K562 (cell line): Measurements from ENCODE around the gene PCSK6. TPM values are rescaled to one million over a fixed set of nuclear protein-coding genes. Genes with fewer than 3 reads are reported as not detected.

ENCODE experiments used
- ATAC-seq: fragments of 200-7000 bp; cut with Tn5 transposase; 3 replicates; pipeline ENCODE4 v1.9.1; 2020; ENCODE audit warnings: moderate library complexity
- BruUV-seq: library from RNA; stranded (reverse); fragments of 400-500 nt; replicated peaks from 2 replicates; lab custom pipeline; 2021; lab: Mats Ljungman, UMichigan
- CTCF ChIA-PET: fragments of 300-600 bp; formaldehyde crosslinking; extraction: SDS; loops from one replicate; lab custom pipeline; 2021; ENCODE audit warnings: low intra/inter-chr PET ratio; lab: Yijun Ruan, JAX
- POLR2A ChIA-PET: fragments of 300-600, 350-650 bp; sonication (Branson Sonifier 250); formaldehyde crosslinking; extraction: SDS; loops from one replicate; lab custom pipeline; 2021; ENCODE audit warnings: antibody characterized with exemption, inconsistent platforms; lab: Yijun Ruan, JAX
- DNase-seq, 4 experiments: peaks; one replicate each; pipeline versions ENCODE4 v3.0.0 to v3.0.0-alpha.2; 2011 to 2018; ENCODE audit warnings: low spot score in 3 of 4, mixed read lengths in 3 of 4; ENCODE audit errors: extremely low read depth in 1 of 4
- FAIRE-seq: peaks from 2 replicates; lab custom pipeline; 2011; peaks lifted over from hg19 to GRCh38; lab: Jason Lieb, UNC
- H2AFZ ChIP-seq: 2 replicates; pipeline ENCODE4 v1.6.0; 2011; ENCODE audit warnings: low read depth, low read length, control low read depth, inconsistent platforms
- H3K27ac ChIP-seq: fragments of 200-600 bp; 3 replicates; pipeline ENCODE4 v1.8.0; 2011; ENCODE audit warnings: low read depth, mild to moderate bottlenecking, control low read depth, inconsistent platforms, low read length, moderate library complexity, mixed read lengths; ENCODE audit errors: extremely low read depth
- H3K27me3 ChIP-seq, 2 experiments: fragments of 300-600 bp in 1 of 2; 2 replicates in 1 of 2; 3 replicates in 1 of 2; pipeline versions ENCODE4 v1.6.0 to v1.8.0; 2011; ENCODE audit warnings: inconsistent platforms in 2 of 2, low read length in 2 of 2, mild to moderate bottlenecking in 1 of 2, mixed read lengths in 1 of 2, moderate library complexity in 1 of 2; ENCODE audit not compliant: control insufficient read depth in 2 of 2, insufficient read depth in 2 of 2
- H3K36me3 ChIP-seq: fragments of 300-600 bp; 3 replicates; pipeline ENCODE4 v1.8.0; 2011; ENCODE audit warnings: mild to moderate bottlenecking, low read length, inconsistent platforms; ENCODE audit not compliant: control insufficient read depth, insufficient read depth
- H3K4me1 ChIP-seq, 2 experiments: fragments of 200-600 bp in 1 of 2; replicated peaks in 1 of 2; 2 replicates in 1 of 2; 3 replicates in 1 of 2; pipeline versions ENCODE4 v1.5.1 to v1.8.0; 2011; ENCODE audit warnings: inconsistent platforms in 2 of 2, low read length in 2 of 2, mild to moderate bottlenecking in 1 of 2, mixed read lengths in 1 of 2, moderate library complexity in 1 of 2; ENCODE audit not compliant: control insufficient read depth in 2 of 2, insufficient read depth in 2 of 2
- H3K4me2 ChIP-seq: 2 replicates; pipeline ENCODE4 v1.6.1; 2011; ENCODE audit warnings: low read length, control low read depth, inconsistent platforms, mixed read lengths; ENCODE audit not compliant: insufficient read depth
- H3K4me3 ChIP-seq: fragments of 200-600 bp; sonication (generic), shearing (Covaris generic); 2 replicates; pipeline ENCODE4 v1.5.1; 2016; ENCODE audit warnings: control low read depth, inconsistent platforms
- H3K79me2 ChIP-seq: fragments of 200-600 bp; 3 replicates; pipeline ENCODE4 v1.8.0; 2011; ENCODE audit warnings: low read length, inconsistent platforms; ENCODE audit not compliant: control insufficient read depth, insufficient read depth
- H3K9ac ChIP-seq, 2 experiments: 2 replicates each; pipeline versions ENCODE4 v1.6.0 to v1.6.1; 2011; ENCODE audit warnings: low read depth in 2 of 2, low read length in 2 of 2, control low read depth in 1 of 2, inconsistent platforms in 1 of 2, mild to moderate bottlenecking in 1 of 2, mixed read lengths in 1 of 2; ENCODE audit not compliant: insufficient read depth in 1 of 2
- H3K9me1 ChIP-seq: one replicate; pipeline ENCODE4 v1.6.0; 2011; ENCODE audit warnings: inconsistent platforms, mild to moderate bottlenecking, low read length, moderate library complexity; ENCODE audit not compliant: control insufficient read depth, insufficient read depth
- H3K9me3 ChIP-seq: replicated peaks from 2 replicates; pipeline ENCODE4 v1.5.1; 2011; ENCODE audit warnings: low read depth, low read length, inconsistent platforms; ENCODE audit not compliant: control insufficient read depth, insufficient read depth
- H4K20me1 ChIP-seq: replicated peaks from 2 replicates; pipeline ENCODE4 v1.6.1; 2011; ENCODE audit warnings: low read length, inconsistent platforms, mixed read lengths; ENCODE audit not compliant: control insufficient read depth, insufficient read depth
- CHAMP1 ChIP-seq: fragments of 450-650 bp; IDR thresholded peaks from 2 replicates; pipeline ENCODE4 v1.6.1; 2016; ENCODE audit warnings: mild to moderate bottlenecking
- COPS2 ChIP-seq: fragments of 450-650 bp; conservative IDR thresholded peaks from 2 replicates; pipeline ENCODE4 v1.6.1; 2016; ENCODE audit warnings: mild to moderate bottlenecking, moderate library complexity
- E2F6 ChIP-seq, 2 experiments: IDR thresholded peaks; 2 replicates each; pipeline ENCODE4 v1.6.1; 2011; ENCODE audit warnings: borderline replicate concordance in 1 of 2, control low read depth in 1 of 2, low read depth in 1 of 2, low read length in 1 of 2, mild to moderate bottlenecking in 1 of 2, mixed read lengths in 1 of 2, moderate library complexity in 1 of 2; ENCODE audit not compliant: insufficient read depth in 1 of 2, insufficient read length in 1 of 2, poor library complexity in 1 of 2, severe bottlenecking in 1 of 2; ENCODE audit errors: extremely low read depth in 1 of 2
- EHMT2 ChIP-seq: fragments of 450-650 bp; IDR thresholded peaks from 2 replicates; pipeline ENCODE4 v1.6.1; 2018; ENCODE audit warnings: antibody characterized with exemption
- EWSR1 ChIP-seq: fragments of 450-650 bp; IDR thresholded peaks from 2 replicates; pipeline ENCODE4 v1.6.1; 2018; ENCODE audit warnings: borderline replicate concordance, mild to moderate bottlenecking, low read depth, moderate library complexity; ENCODE audit not compliant: partially characterized antibody
- HINFP ChIP-seq: fragments of 450-650 bp; conservative IDR thresholded peaks from 2 replicates; pipeline ENCODE4 v1.6.1; 2016; ENCODE audit warnings: missing genetic modification characterization, low read depth, mild to moderate bottlenecking, control low read depth, missing compliant biosample characterization
- POU5F1 ChIP-seq: fragments of 150-350 bp; IDR thresholded peaks from 2 replicates; pipeline ENCODE4 v1.6.1; 2014; ENCODE audit warnings: borderline replicate concordance, low read length, low read depth, mild to moderate bottlenecking; ENCODE audit not compliant: partially characterized antibody
- ZNF280B ChIP-seq: fragments of 250-450 bp; sonication (Bioruptor Pico); IDR thresholded peaks from 2 replicates; pipeline ENCODE4 v1.5.1; 2021; ENCODE audit warnings: mild to moderate bottlenecking
- WGBS: fragments of 100-300 bp; shearing (Covaris generic); methylation state at CpG from one replicate; pipeline ENCODE4 v1.1.6; 2016; ENCODE audit warnings: low coverage, mixed read lengths; ENCODE audit not compliant: insufficient coverage; ENCODE audit errors: missing lambda C conversion rate; 5-methylcytosine and 5-hydroxymethylcytosine counted together
- in situ Hi-C: fragments of 300-500 bp; cut with MboI; formaldehyde crosslinking; loops from 4 replicates; pipeline ENCODE4 v1.15.0; 2018; ENCODE audit warnings: inconsistent platforms, mixed read lengths
- intact Hi-C: fragments of 100-400 bp; cut with micrococcal nuclease; formaldehyde crosslinking; loops from 2 replicates; pipeline ENCODE4 v1.14.2; 2022
- polyA plus RNA-seq, 8 experiments: library from polyadenylated mRNA; depleted of rRNA in 4 of 8; stranded (reverse) in 5 of 8; unstranded in 3 of 8; fragments of >200 nt; fragmentation: Nextera tagmentation in 2 of 8; fragmentation: Illumina TruSeq in 1 of 8; extraction: Ambion mirVana in 2 of 8; extraction: Trizol in 1 of 8; gene quantifications; 2 replicates each; pipeline versions ENCODE4 v1.2.1 to v1.2.3, GENCODE V29; 2011 to 2014; ENCODE audit warnings: inconsistent platforms in 1 of 8, missing spikeins in 1 of 8
- total RNA-seq, 7 experiments: library from RNA; depleted of rRNA in 6 of 7; stranded (reverse); fragments of >200 nt in 6 of 7; fragmentation: Illumina TruSeq in 2 of 7; extraction: Trizol in 2 of 7; gene quantifications; 2 replicates each; pipeline versions ENCODE4 v1.2.1 to v1.2.3, GENCODE V29; 2011 to 2021; ENCODE audit warnings: low replicate concordance in 1 of 7

The PCSK6 gene
- total and polyA plus RNA-seq, 9 of the 15 experiments (the other 6 are each of a cell fraction or from before 2014, with no cell fraction given) = 2.2 to 32.6 (median 14.5) TPM

- no peak for TF ChIP-seq EHMT2
- TF ChIP-seq POU5F1 = no peak
Measured at GRCh38 chr15:101394056-101394630, 95.4 kb downstream of the PCSK6 start (continued).

- whole genome bisulfite sequencing = 36% methylated on average over 10 of the region's 13 CpGs
- H4K20me1 ChIP-seq = peaks cover 2% of the 10 kb centered on the region
- no peak overlapping the region for H3K4me3 ChIP-seq
- no peaks in the 10 kb centered on the region for H3K9me1 ChIP-seq
- H3K27ac ChIP-seq = no peak overlapping the region
- POLR2A ChIA-PET = interaction anchor here (0.7 kb wide), 1 partner anchor 13 kb away, joined by 4 read pairs; no protein-coding TSS in a partner anchor
- no peak for ATAC-seq
- H3K27me3 ChIP-seq = peaks cover 0 to 36% of the 10 kb centered on the region in 2 experiments; a peak in 2 of 5 replicates
- H3K9me3 ChIP-seq = no peaks in the 10 kb centered on the region
- H3K79me2 ChIP-seq = no peaks in the 10 kb centered on the region
- no peak overlapping the region for H3K4me2 ChIP-seq
- no TSS peak for BruUV-seq
- H3K36me3 ChIP-seq = peaks cover 20% of the 10 kb centered on the region; the same call in 1 of the 3 replicates
- no peak for TF ChIP-seq E2F6 (IDR thresholded peaks at IDR 0.05; ENCODE audit: borderline replicate concordance in 1 of 2, extremely low read depth in 1 of 2, insufficient read depth in 1 of 2, insufficient read length in 1 of 2, low read depth in 1 of 2, low read length in 1 of 2, poor library complexity in 1 of 2, severe bottlenecking in 1 of 2)
- TF ChIP-seq ZNF280B = no peak
- no peak for TF ChIP-seq CHAMP1
- no peak for TF ChIP-seq COPS2
- TF ChIP-seq EWSR1 = no peak
- no peak for TF ChIP-seq HINFP
- no peak overlapping the region for H2AFZ ChIP-seq
- H3K4me1 ChIP-seq = peaks cover 0 to 6% of the 10 kb centered on the region in 2 experiments; a peak in 1 of 5 replicates
- FAIRE-seq = no peak
- CTCF ChIA-PET = no interaction called here
- no peak overlapping the region for H3K9ac ChIP-seq
- in situ Hi-C loops = no loop called here
- intact Hi-C loops = no loop called here
- no peak for DNase-seq
Measured at GRCh38 chr15:101393172-101393571, 96.3 kb downstream of the PCSK6 start.
